Right lobe of liver (tissue), 4 donors: ENCODE measurements around the gene LINC01488.

Experiments used
- CTCF ChIP-seq, 4 donors: fragments of 200-600 bp in 3 of 4; fragments of 450-650 bp in 1 of 4; IDR thresholded peaks; one replicate each; pipeline versions ENCODE4 v1.5.1 to v1.8.0; 2016 to 2022; ENCODE audit warnings: antibody characterized with exemption in 4 of 4, mild to moderate bottlenecking in 2 of 4
- POLR2A ChIP-seq: fragments of 450-650 bp; IDR thresholded peaks from one replicate; pipeline ENCODE4 v1.6.1; 2017; ENCODE audit warnings: antibody characterized with exemption, mild to moderate bottlenecking
- donor health status: DM: no; HTN: no; CAD: no.
- donor health status: DM: no; HTN: no; CAD: no.
- donor health status: DM: no; HTN: yes; CAD: no.

GRCh38 chr11:69489746-69490365 lies 8.4 kb downstream of the LINC01488 start:
- TF ChIP-seq CTCF (IDR thresholded peaks at IDR 0.05) (no peak), POLR2A (no peak)
